IgD-negative memory B cell (primary cell): ENCODE data around the gene SLIT1. TPM values are rescaled to one million over a fixed set of nuclear protein-coding genes. Genes with fewer than 3 reads are reported as not detected.
A peak's percentile ranks its signal among the peaks of the same experiment; 100 is the strongest.
"Not testable (repeated sequence)": the region's sequence is repeated elsewhere in the genome, so short reads cannot be mapped to it uniquely, and the experiment has no call there.

Experiments
- H3K27ac Mint-ChIP-seq, 3 donors: one replicate each; pipeline ENCODE4 v1.8.0; 2020 to 2022; ENCODE audit warnings: mild to moderate bottlenecking in 3 of 3, mixed read lengths in 3 of 3, moderate library complexity in 1 of 3
- H3K27me3 Mint-ChIP-seq: one replicate; pipeline ENCODE4 v1.8.0; 2021; ENCODE audit warnings: mixed read lengths
- H3K36me3 Mint-ChIP-seq: one replicate; pipeline ENCODE4 v1.8.0; 2020; ENCODE audit warnings: mild to moderate bottlenecking, mixed read lengths
- H3K4me1 Mint-ChIP-seq, 3 donors: one replicate each; pipeline ENCODE4 v1.8.0; 2020 to 2022; ENCODE audit warnings: mixed read lengths in 3 of 3, mild to moderate bottlenecking in 1 of 3
- H3K4me3 Mint-ChIP-seq, 4 donors: one replicate each; pipeline ENCODE4 v1.8.0; 2020 to 2022; ENCODE audit warnings: mild to moderate bottlenecking in 4 of 4, mixed read lengths in 4 of 4, moderate library complexity in 3 of 4
- H3K9me3 Mint-ChIP-seq, 3 donors: one replicate each; pipeline ENCODE4 v1.8.0; 2020 to 2021; ENCODE audit warnings: mixed read lengths in 3 of 3, mild to moderate bottlenecking in 1 of 3
- polyA plus RNA-seq: library from polyadenylated mRNA; unstranded; fragments of 300-500 nt; fragmentation: Illumina TruSeq; gene quantifications from one replicate; pipeline ENCODE4 v1.2.3, GENCODE V29; 2021

SLIT1 gene
- polyA plus RNA-seq, 1 donor from 2014 or later = not detected

- H3K27ac Mint-ChIP-seq = no peak overlapping the region
- peaks cover 0 to 4% (median 0%) of the 10 kb centered on the region in 3 donors for H3K9me3 Mint-ChIP-seq
- H3K27me3 Mint-ChIP-seq = peaks cover 23% of the 10 kb centered on the region
- H3K4me3 Mint-ChIP-seq = no peak overlapping the region
- peaks cover 0 to under 1% (median 0%) of the 10 kb centered on the region in 3 donors for H3K4me1 Mint-ChIP-seq
- H3K36me3 Mint-ChIP-seq = peaks cover 4% of the 10 kb centered on the region
Measured at GRCh38 chr10:97089209-97089870, 96.4 kb downstream of the SLIT1 start.

DNA sequence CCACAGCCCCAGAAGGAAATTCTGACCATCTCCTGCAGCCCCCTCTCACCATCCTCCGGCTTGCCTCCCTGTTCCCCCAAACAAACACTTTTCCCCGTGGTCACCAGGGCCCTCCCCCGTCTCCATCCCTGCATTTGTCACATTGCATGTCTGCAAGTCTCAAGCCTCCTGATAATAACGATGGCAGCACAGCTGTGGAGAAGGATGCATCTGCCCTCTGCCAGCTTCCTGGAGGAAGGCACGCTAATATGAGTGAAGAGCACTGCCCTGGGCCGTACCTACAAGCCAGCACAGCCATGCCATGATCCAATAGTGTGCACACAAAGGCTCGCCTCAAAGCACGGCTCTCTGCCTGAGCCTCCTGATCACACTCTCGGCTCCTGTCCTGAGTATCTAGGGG is 98.5 kb downstream of the SLIT1 start:
- peaks cover 22% of the 10 kb centered on the region for H3K27me3 Mint-ChIP-seq

DNA sequence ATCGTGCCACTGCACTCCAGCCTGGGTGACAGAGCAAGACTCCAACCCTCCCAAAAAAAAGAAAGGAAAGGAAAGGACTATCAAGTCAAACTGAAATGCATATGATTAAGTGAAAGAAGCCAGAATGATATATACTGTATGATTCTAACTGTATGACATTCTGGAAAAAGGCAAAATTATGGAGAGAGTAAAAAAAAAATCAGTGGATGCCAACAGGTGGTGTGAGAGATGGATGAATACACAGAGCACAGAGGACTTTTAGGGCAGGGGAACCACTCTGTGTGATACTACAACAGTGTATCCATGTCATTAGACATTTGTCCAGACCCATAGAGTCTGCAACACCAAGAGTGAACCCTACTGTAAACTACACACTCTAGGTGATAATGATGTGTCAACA is 99.2 kb downstream of the SLIT1 start:
- Mint-ChIP-seq H3K4me3 (no peak overlapping the region), H3K36me3 (peaks cover 4% of the 10 kb centered on the region), H3K27me3 (peaks cover 27% of the 10 kb centered on the region), H3K4me1 (no peaks in the 10 kb centered on the region), H3K27ac (no peak overlapping the region), H3K9me3 (peaks cover 0 to 2% (median 2%) of the 10 kb centered on the region in 3 donors)

More for the DNA sequence above, 98.5 kb downstream of the SLIT1 start:
- Mint-ChIP-seq H3K9me3 (peaks cover 0 to 4% (median 0%) of the 10 kb centered on the region in 3 donors), H3K27ac (no peak overlapping the region), H3K36me3 (peaks cover 4% of the 10 kb centered on the region), H3K4me3 (no peak overlapping the region), H3K4me1 (no peaks in the 10 kb centered on the region)

GRCh38 chr10:97083228-97083829 is 102.4 kb downstream of the SLIT1 start:
- Mint-ChIP-seq H3K4me3 (no peak overlapping the region), H3K36me3 (no peaks in the 10 kb centered on the region), H3K27ac (no peak overlapping the region), H3K9me3 (peaks cover 0 to 2% (median 2%) of the 10 kb centered on the region in 3 donors), H3K27me3 (peaks cover 14% of the 10 kb centered on the region), H3K4me1 (no peaks in the 10 kb centered on the region)

- not testable (repeated sequence) for H3K36me3 Mint-ChIP-seq, H3K4me3 Mint-ChIP-seq, H3K27ac Mint-ChIP-seq, H3K4me1 Mint-ChIP-seq, H3K9me3 Mint-ChIP-seq
- peaks cover 11% of the 10 kb centered on the region for H3K27me3 Mint-ChIP-seq
Measured at GRCh38 chr10:97082575-97082974, 103.2 kb downstream of the SLIT1 start.

- H3K4me1 Mint-ChIP-seq = no peaks in the 10 kb centered on the region
- H3K36me3 Mint-ChIP-seq = no peaks in the 10 kb centered on the region
- peaks cover 11% of the 10 kb centered on the region for H3K27me3 Mint-ChIP-seq
- peaks cover 0 to 2% (median 2%) of the 10 kb centered on the region in 3 donors for H3K9me3 Mint-ChIP-seq
- H3K4me3 Mint-ChIP-seq = no peak overlapping the region
- peak overlapping the region in 2 of 3 donors; percentile 27 to 66 for H3K27ac Mint-ChIP-seq
Measured at GRCh38 chr10:97081621-97082235, 104.0 kb downstream of the SLIT1 start.

- H3K4me3 Mint-ChIP-seq = no peak overlapping the region
- H3K9me3 Mint-ChIP-seq = peaks cover 0 to 2% (median 2%) of the 10 kb centered on the region in 3 donors
- H3K36me3 Mint-ChIP-seq = no peaks in the 10 kb centered on the region
- peaks cover 11% of the 10 kb centered on the region for H3K27me3 Mint-ChIP-seq
- no peak overlapping the region for H3K27ac Mint-ChIP-seq
- peaks cover 0 to 1% (median 0%) of the 10 kb centered on the region in 3 donors for H3K4me1 Mint-ChIP-seq
Measured at GRCh38 chr10:97080051-97080776, 105.5 kb downstream of the SLIT1 start.

- Mint-ChIP-seq H3K27me3 (peaks cover 11% of the 10 kb centered on the region), H3K36me3 (no peaks in the 10 kb centered on the region), H3K9me3 (peaks cover 0 to 2% (median under 1%) of the 10 kb centered on the region in 3 donors), H3K4me3 (no peak overlapping the region), H3K4me1 (peaks cover 0 to 1% (median 0%) of the 10 kb centered on the region in 3 donors), H3K27ac (no peak overlapping the region)
Measured at GRCh38 chr10:97079448-97079847, 106.3 kb downstream of the SLIT1 start.

GRCh38 chr10:97078938-97079445 is 106.8 kb downstream of the SLIT1 start:
- Mint-ChIP-seq H3K27ac (no peak overlapping the region), H3K4me3 (no peak overlapping the region), H3K36me3 (no peaks in the 10 kb centered on the region), H3K4me1 (peaks cover 0 to 1% (median 0%) of the 10 kb centered on the region in 3 donors), H3K27me3 (peaks cover 11% of the 10 kb centered on the region), H3K9me3 (peaks cover 0 to 2% (median 0%) of the 10 kb centered on the region in 3 donors)

GRCh38 chr10:97078261-97078937 is 107.4 kb downstream of the SLIT1 start:
- Mint-ChIP-seq H3K27me3 (peaks cover 11% of the 10 kb centered on the region), H3K9me3 (peaks cover 0 to 2% (median 0%) of the 10 kb centered on the region in 3 donors), H3K36me3 (no peaks in the 10 kb centered on the region), H3K4me1 (peaks cover 0 to 1% (median 0%) of the 10 kb centered on the region in 3 donors), H3K4me3 (no peak overlapping the region), H3K27ac (no peak overlapping the region)

DNA sequence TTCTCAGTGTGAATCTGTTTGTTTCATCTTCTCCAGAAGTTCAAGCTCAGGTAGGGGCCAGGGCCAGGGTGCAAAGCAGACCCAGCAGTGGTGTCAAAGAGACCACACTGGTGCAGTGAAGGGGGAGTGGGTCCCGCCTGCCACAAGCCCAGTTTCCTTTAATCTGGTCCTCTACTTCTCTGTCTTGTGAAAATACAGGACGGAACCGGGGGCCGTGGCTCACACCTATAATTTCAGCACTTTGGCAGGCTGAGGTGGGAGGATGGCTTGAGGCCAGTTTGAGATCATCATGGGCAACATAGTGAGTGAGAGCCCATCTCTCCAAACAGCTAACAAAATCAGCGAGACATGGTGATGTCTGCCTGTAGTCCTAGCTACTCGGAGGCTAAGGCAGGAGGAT is 109.0 kb downstream of the SLIT1 start:
- peaks cover 0 to under 1% (median 0%) of the 10 kb centered on the region in 3 donors for H3K9me3 Mint-ChIP-seq
- peaks cover 0 to 1% (median 0%) of the 10 kb centered on the region in 3 donors for H3K4me1 Mint-ChIP-seq
- no peak overlapping the region for H3K27ac Mint-ChIP-seq
- no peaks in the 10 kb centered on the region for H3K36me3 Mint-ChIP-seq
- peaks cover 15% of the 10 kb centered on the region for H3K27me3 Mint-ChIP-seq
- no peak overlapping the region for H3K4me3 Mint-ChIP-seq

GRCh38 chr10:97075961-97076525 is 109.7 kb downstream of the SLIT1 start:
- H3K27ac Mint-ChIP-seq = no peak overlapping the region

GRCh38 chr10:97075421-97075820 is 110.3 kb downstream of the SLIT1 start:
- H3K27me3 Mint-ChIP-seq = peaks cover 19% of the 10 kb centered on the region
- H3K4me1 Mint-ChIP-seq = peaks cover 0 to 1% (median 0%) of the 10 kb centered on the region in 3 donors
- H3K27ac Mint-ChIP-seq = no peak overlapping the region
- H3K4me3 Mint-ChIP-seq = no peak overlapping the region
- H3K36me3 Mint-ChIP-seq = no peaks in the 10 kb centered on the region
- H3K9me3 Mint-ChIP-seq = no peaks in the 10 kb centered on the region

More at GRCh38 chr10:97075961-97076525, 109.7 kb downstream of the SLIT1 start:
- H3K4me3 Mint-ChIP-seq = no peak overlapping the region
- peaks cover 0 to 1% (median 0%) of the 10 kb centered on the region in 3 donors for H3K4me1 Mint-ChIP-seq
- H3K36me3 Mint-ChIP-seq = no peaks in the 10 kb centered on the region
- peaks cover 18% of the 10 kb centered on the region for H3K27me3 Mint-ChIP-seq
- H3K9me3 Mint-ChIP-seq = no peaks in the 10 kb centered on the region
